HFF-Myc (cell line): ENCODE data around the gene ABTB1.
A peak's percentile ranks its signal among the peaks of the same experiment; 100 is the strongest.
"Not testable (repeated sequence)": the region's sequence is repeated elsewhere in the genome, so short reads cannot be mapped to it uniquely, and the experiment has no call there.

Experiments
- DNase-seq: peaks from one replicate; pipeline ENCODE4 v3.0.0-alpha.2; 2011; ENCODE audit warnings: low read depth; ENCODE audit errors: extremely low read depth
- H3K4me3 ChIP-seq: replicated peaks from 2 replicates; pipeline ENCODE4 v1.5.1; 2011; ENCODE audit warnings: low read depth, mild to moderate bottlenecking, control low read depth, low read length
- TF ChIP-seq, protein P1 (sequence below): IDR thresholded peaks from 2 replicates; pipeline ENCODE4 v1.5.1; 2012; ENCODE audit warnings: mild to moderate bottlenecking, low read depth, low read length, control low read depth; ENCODE audit errors: missing control alignments

The ABTB1 gene

DNA sequence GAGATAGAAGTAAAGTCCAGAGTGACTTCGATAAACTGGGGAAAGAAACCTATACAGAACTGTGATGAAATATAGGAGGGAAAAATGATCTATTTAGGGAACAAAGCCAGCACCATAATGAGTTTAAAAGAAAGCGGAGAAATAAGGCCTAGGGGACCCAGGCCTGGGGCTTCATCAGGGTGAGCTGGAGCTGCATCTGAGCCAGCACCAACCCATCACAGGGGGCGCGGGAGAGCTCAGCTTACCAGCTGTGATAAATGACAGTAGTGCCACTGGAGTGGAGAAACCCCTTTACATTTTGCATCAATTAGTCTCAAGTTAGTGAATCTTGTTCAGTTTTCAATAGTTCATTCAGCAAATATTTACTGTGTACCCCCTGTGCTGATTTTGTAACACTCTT, 22.5 kb upstream of the ABTB1 start:
- no peak for DNase-seq
- TF ChIP-seq, protein P1, sequence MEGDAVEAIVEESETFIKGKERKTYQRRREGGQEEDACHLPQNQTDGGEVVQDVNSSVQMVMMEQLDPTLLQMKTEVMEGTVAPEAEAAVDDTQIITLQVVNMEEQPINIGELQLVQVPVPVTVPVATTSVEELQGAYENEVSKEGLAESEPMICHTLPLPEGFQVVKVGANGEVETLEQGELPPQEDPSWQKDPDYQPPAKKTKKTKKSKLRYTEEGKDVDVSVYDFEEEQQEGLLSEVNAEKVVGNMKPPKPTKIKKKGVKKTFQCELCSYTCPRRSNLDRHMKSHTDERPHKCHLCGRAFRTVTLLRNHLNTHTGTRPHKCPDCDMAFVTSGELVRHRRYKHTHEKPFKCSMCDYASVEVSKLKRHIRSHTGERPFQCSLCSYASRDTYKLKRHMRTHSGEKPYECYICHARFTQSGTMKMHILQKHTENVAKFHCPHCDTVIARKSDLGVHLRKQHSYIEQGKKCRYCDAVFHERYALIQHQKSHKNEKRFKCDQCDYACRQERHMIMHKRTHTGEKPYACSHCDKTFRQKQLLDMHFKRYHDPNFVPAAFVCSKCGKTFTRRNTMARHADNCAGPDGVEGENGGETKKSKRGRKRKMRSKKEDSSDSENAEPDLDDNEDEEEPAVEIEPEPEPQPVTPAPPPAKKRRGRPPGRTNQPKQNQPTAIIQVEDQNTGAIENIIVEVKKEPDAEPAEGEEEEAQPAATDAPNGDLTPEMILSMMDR = no peak
- H3K4me3 ChIP-seq = no peak overlapping the region

DNA sequence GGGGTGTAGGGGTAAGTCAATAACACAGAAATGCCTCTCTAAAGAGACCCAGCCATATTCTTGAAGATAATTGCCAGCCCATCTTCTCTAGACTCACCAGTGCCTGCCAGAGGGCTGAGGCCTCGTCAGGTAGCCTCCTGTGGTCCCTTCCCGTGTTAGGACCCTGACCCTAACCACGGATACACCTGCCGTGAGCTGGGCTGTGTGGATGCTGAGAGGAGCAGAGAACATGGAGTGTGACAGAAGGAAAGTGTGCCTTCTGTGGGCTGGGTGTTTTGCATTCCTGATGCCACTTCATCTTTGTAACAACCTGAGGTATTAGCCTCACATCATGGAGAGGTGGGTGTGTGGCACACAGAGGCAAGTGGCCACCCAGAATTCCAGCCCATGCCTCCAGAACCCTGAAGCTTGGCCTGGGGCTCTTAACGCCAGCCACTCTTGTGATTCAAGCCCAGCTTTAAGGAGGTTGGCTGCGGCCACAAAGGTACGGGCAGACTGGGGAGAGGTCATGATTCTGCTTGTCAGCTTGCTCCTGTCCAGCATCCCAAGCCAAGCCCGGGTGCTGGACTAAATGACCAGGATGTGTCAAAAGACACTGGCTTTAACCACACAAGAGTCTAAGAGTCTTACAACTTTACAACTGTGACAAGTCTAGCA, 21.1 kb upstream of the ABTB1 start:
- no peak for DNase-seq
- TF ChIP-seq, protein P1 = no peak
- H3K4me3 ChIP-seq = no peak overlapping the region

DNA sequence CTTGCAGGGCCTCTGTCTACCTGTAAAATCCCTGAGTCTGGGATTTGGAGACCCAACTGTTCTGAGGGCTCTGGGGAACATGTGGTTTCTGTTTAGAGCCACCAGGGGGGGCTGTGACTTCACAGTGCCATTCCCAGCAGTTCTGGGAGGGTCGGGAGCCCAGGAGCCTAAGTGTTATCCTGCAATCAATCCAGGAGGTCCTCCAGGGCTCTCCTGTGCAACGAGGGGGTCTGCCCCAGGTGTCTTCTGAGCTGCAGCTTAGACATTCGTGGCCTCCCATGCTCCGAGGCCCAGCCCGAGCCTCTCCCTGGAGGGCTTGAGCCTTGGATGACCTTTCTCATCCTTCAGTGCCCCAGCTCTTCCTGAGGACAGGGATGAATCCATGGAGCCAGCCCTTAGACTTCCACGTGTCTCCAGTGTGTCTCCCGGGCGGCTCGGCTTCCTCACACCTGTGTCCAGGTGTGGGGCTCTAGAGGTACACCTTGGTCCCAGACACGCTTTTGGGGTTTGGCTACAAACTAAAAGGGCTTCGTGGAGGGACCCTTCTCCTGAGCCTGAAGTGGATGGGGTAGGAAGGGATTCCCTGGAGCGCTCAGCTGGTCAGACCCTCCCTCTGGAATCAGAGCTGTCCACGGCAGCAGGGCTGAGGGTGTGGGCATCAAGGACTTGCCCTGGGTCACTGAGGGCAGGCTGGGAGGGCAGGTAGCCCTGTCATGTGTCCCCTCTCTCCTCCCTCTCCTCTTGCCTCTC, 20.3 kb upstream of the ABTB1 start:
- no peak for DNase-seq
- TF ChIP-seq, protein P1 = peak; percentile 78
- no peak overlapping the region for H3K4me3 ChIP-seq

DNA sequence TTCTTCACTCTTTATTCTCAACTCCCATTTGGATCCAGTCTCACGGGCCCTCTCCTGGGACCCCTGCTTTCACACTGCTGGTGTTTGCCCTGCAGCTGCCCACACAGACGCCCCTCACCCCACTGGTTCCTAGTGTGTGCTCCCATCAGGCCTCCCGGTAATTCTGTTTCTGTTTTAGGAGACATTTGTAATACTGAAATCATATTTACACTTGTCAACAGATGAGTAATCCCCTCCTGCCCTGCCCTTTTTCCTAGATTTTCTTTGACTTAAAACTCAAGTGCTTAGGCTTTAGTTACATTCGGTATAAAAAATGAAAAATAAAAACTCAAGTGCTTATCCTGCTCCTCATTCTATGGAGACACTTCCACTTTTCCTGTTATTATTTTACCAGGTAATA, 18.4 kb upstream of the ABTB1 start:
- DNase-seq = no peak
- TF ChIP-seq, protein P1 = no peak
- H3K4me3 ChIP-seq = no peak overlapping the region

DNA sequence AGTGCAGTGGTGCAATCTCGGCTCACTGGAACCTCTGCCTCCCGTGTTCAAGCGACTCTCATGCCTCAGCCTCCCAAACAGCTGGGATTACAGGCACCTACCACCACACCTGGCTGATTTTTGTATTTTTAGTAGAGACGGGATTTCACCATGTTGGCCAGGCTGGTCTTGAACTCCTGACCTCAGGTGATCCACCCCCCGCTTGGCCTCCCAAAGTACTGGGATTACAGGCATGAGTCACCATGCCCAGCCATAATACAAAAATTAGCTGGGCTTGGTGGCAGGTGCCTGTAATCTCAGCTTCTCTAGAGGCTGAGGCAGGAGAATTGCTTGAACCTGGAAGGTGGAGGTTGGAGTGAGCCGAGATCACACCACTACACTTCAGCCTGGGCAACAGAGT, 17.8 kb upstream of the ABTB1 start:
- H3K4me3 ChIP-seq, DNase-seq: not testable (repeated sequence)

DNA sequence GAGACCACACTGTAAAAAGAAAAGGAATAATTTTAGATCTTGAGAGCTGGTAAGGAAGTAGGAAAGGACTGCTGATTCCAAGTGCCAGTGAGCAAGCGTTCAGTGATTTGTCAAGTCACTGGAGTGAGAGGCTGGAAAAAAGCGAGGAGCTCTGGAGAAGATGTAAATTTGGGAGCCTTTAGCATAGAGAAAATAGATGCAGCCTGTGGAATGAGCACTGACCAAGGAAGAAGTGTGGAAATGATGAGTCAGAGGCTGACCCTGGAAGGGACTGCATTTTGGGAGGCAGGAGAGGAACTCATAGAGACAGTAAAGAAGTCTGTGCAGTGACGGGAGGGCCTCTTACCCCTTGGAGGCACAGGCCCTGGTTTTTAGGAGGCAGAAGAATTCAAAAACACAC, 17.1 kb upstream of the ABTB1 start:
- TF ChIP-seq, protein P1 = no peak
- DNase-seq = no peak
- H3K4me3 ChIP-seq = no peak overlapping the region

DNA sequence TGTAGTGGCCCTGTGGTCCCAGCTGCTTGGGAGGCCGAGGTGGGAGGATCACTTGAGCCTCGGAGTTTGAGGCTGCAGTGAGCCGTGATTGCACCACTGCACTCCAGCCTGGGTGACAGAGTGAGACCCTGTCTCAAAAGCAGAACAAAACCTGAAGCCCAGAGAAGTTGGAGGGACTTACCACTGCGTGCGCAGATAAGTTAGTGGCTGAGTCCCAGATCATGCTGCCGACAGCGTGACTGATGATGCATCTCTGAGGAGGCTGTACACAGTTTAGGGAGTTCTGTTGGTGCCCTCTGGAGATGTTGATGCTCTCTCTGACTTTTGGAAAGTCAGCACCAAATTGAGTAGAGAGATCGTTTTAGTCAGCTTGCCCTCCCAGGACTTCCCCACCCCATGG, 15.8 kb upstream of the ABTB1 start:
- no peak overlapping the region for H3K4me3 ChIP-seq
- TF ChIP-seq, protein P1 = no peak
- DNase-seq = no peak
